Naive thymus-derived CD8-positive, alpha-beta T cell (primary cell): Measurements from ENCODE around the gene CD7. TPM values are rescaled to one million over a fixed set of nuclear protein-coding genes. Genes with fewer than 3 reads are reported as not detected.

Experiments used
- ATAC-seq, 2 donors: fragments of 150-1000 bp; cut with Tn5 transposase in 1 of 2; sonication (Bioruptor Pico), chemical (Tn5 transposase) in 1 of 2; 1 replicate in 1 of 2; 2 replicates in 1 of 2; pipeline ENCODE4 v1.10.0; 2021; ENCODE audit warnings: mild to moderate bottlenecking in 2 of 2, moderate library complexity in 2 of 2
- POLR2A ChIA-PET: fragments of 350-600 bp; sonication (Branson Sonifier 250); formaldehyde crosslinking; loops from one replicate; lab custom pipeline; 2021; ENCODE audit warnings: antibody characterized with exemption; lab: Charles Lee
- DNase-seq, 10 donors: peaks; one replicate each; pipeline versions ENCODE4 v3.0.0 to v3.0.0-alpha.2; 2020 to 2022
- H3K27ac Mint-ChIP-seq, 10 donors: one replicate each; pipeline ENCODE4 v1.8.0; 2020 to 2022; ENCODE audit warnings: mild to moderate bottlenecking in 10 of 10, mixed read lengths in 10 of 10, moderate library complexity in 4 of 10, inconsistent platforms in 1 of 10
- H3K27me3 Mint-ChIP-seq, 5 donors: one replicate each; pipeline ENCODE4 v1.8.0; 2021 to 2022; ENCODE audit warnings: mixed read lengths in 5 of 5
- H3K36me3 Mint-ChIP-seq, 3 donors: one replicate each; pipeline ENCODE4 v1.8.0; 2020 to 2022; ENCODE audit warnings: mixed read lengths in 3 of 3, mild to moderate bottlenecking in 2 of 3, inconsistent platforms in 1 of 3
- H3K4me1 Mint-ChIP-seq, 4 donors: one replicate each; pipeline ENCODE4 v1.8.0; 2021 to 2022; ENCODE audit warnings: mixed read lengths in 4 of 4
- H3K4me3 Mint-ChIP-seq, 10 donors: one replicate each; pipeline ENCODE4 v1.8.0; 2020 to 2022; ENCODE audit warnings: mild to moderate bottlenecking in 10 of 10, mixed read lengths in 10 of 10, moderate library complexity in 6 of 10, inconsistent platforms in 1 of 10
- H3K9me3 Mint-ChIP-seq, 9 donors: one replicate each; pipeline ENCODE4 v1.8.0; 2020 to 2022; ENCODE audit warnings: mixed read lengths in 9 of 9, mild to moderate bottlenecking in 3 of 9, inconsistent platforms in 1 of 9, moderate library complexity in 1 of 9
- polyA plus RNA-seq, 3 donors: library from polyadenylated mRNA; unstranded; fragments of 300-500 nt; fragmentation: Illumina TruSeq; gene quantifications; one replicate each; pipeline ENCODE4 v1.2.3, GENCODE V29; 2021
- total RNA-seq, 8 experiments: library from RNA in 2 of 8; stranded (reverse) in 2 of 8; gene quantifications; one replicate each; pipeline ENCODE4 v1.2.3 and lab custom pipeline; 2021 to 2026

The CD7 gene
- total and polyA plus RNA-seq, 5 experiments from 2014 or later: 66.9 to 233 (median 166) TPM

DNA sequence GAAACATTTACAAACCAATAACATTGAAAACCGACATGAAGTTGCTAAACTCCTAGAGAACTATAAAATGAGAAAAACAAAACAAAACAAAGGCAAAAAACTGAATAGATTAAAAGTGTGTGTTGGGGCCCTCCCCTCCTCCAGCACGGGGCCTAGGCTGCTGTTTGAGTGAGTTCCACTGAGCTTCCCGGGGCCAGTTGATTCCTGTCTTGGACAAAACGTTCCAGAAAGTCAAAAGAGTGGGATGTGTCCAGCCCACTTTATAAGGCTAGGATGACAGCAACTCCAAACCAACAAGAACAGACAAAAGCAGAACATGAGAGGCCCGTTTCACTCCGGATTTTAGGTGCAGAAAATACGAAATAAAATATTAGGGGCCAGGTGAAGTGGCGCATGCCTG is 32.3 kb downstream of the CD7 start:
- no peaks in the 10 kb centered on the region for H3K27me3 Mint-ChIP-seq
- H3K27ac Mint-ChIP-seq: no peak overlapping the region
- no peak for DNase-seq
- POLR2A ChIA-PET: interaction anchor here (0.7 kb wide), 1 partner anchor 11 kb away, joined by 3 read pairs; the partner anchor contains the start of gene CSNK1D
- H3K4me3 Mint-ChIP-seq: no peak overlapping the region
- H3K4me1 Mint-ChIP-seq: peaks cover 10 to 18% (median 14%) of the 10 kb centered on the region in 4 donors
- H3K9me3 Mint-ChIP-seq: no peaks in the 10 kb centered on the region
- ATAC-seq: no peak
- no peaks in the 10 kb centered on the region for H3K36me3 Mint-ChIP-seq

GRCh38 chr17:82283208-82283749 is 34.1 kb downstream of the CD7 start:
- ATAC-seq (no peak), DNase-seq (no peak)
- Mint-ChIP-seq H3K27ac (peak overlapping the region in 2 of 10 donors; percentile 15 to 68), H3K36me3 (no peaks in the 10 kb centered on the region), H3K4me3 (no peak overlapping the region), H3K4me1 (peaks cover 10 to 18% (median 15%) of the 10 kb centered on the region in 4 donors), H3K9me3 (no peaks in the 10 kb centered on the region), H3K27me3 (no peaks in the 10 kb centered on the region)
- POLR2A ChIA-PET: interaction anchor here (0.6 to 2.2 kb wide), 5 partner anchors 9 to 227 kb away, joined by 3 to 13 read pairs (median 8); partner anchors contain the start of gene CSNK1D

GRCh38 chr17:82282239-82283207 is 34.9 kb downstream of the CD7 start:
- H3K27ac Mint-ChIP-seq: no peak overlapping the region
- DNase-seq: no peak
- H3K4me1 Mint-ChIP-seq: peaks cover 7 to 21% (median 12%) of the 10 kb centered on the region in 4 donors
- H3K9me3 Mint-ChIP-seq: no peaks in the 10 kb centered on the region
- no peak for ATAC-seq
- no peaks in the 10 kb centered on the region for H3K36me3 Mint-ChIP-seq
- H3K27me3 Mint-ChIP-seq: no peaks in the 10 kb centered on the region
- H3K4me3 Mint-ChIP-seq: no peak overlapping the region
- POLR2A ChIA-PET: interaction anchor here (1.7 to 2.2 kb wide), 4 partner anchors 9 to 15 kb away, joined by 7 to 13 read pairs (median 10); partner anchors contain the start of gene CSNK1D

- no peak for ATAC-seq
- Mint-ChIP-seq H3K4me3 (peak overlapping the region in 2 of 10 donors; percentile 29 to 42), H3K27me3 (no peaks in the 10 kb centered on the region), H3K36me3 (no peaks in the 10 kb centered on the region), H3K4me1 (peaks cover 7 to 21% (median 12%) of the 10 kb centered on the region in 4 donors), H3K27ac (peak overlapping the region in 3 of 10 donors; percentile 1 to 46 (median 16)), H3K9me3 (no peaks in the 10 kb centered on the region)
- POLR2A ChIA-PET: interaction anchor here (1.6 to 1.7 kb wide), 2 partner anchors 11 to 16 kb away, joined by 6 to 7 read pairs; no protein-coding TSS in a partner anchor
- no peak for DNase-seq
Measured at GRCh38 chr17:82281502-82282238, 35.7 kb downstream of the CD7 start.

GRCh38 chr17:82281076-82281475 is 36.3 kb downstream of the CD7 start:
- Mint-ChIP-seq H3K36me3 (no peaks in the 10 kb centered on the region), H3K4me3 (peak overlapping the region in 1 of 10 donors; percentile 26), H3K27ac (peak overlapping the region in 2 of 10 donors; percentile 16 to 46), H3K4me1 (peaks cover 7 to 21% (median 12%) of the 10 kb centered on the region in 4 donors), H3K27me3 (no peaks in the 10 kb centered on the region), H3K9me3 (no peaks in the 10 kb centered on the region)
- POLR2A ChIA-PET: interaction anchor here (0.7 to 1.7 kb wide), 3 partner anchors 10 to 16 kb away, joined by 3 to 7 read pairs (median 6); no protein-coding TSS in a partner anchor
- ATAC-seq (no peak), DNase-seq (no peak)

DNA sequence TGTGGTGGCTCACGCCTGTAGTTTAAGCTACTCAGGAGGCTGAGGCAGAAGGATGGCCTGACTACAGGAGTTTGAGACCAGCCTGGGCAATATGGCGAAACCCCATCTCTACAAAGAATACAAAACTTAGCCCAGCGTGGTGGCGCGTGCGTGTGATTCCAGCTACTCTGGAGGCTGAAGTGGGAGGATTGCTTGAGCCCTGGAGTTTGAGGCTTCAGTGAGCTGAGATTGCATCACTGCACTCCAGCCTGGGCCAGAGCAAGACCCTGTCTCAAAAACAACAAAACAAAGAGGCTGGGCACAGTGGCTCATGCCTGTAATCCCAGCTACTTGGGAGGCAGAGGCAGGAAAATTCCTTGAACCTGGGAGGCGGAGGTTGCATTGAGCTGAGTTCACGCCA is 36.9 kb downstream of the CD7 start:
- no peak for DNase-seq
- no peaks in the 10 kb centered on the region for H3K9me3 Mint-ChIP-seq
- ATAC-seq: no peak
- no peaks in the 10 kb centered on the region for H3K36me3 Mint-ChIP-seq
- H3K27me3 Mint-ChIP-seq: no peaks in the 10 kb centered on the region
- H3K4me1 Mint-ChIP-seq: peaks cover 7 to 21% (median 12%) of the 10 kb centered on the region in 4 donors
- H3K4me3 Mint-ChIP-seq: no peak overlapping the region
- POLR2A ChIA-PET: interaction anchor here (0.5 to 1.7 kb wide), 5 partner anchors 9 to 46 kb away, joined by 3 to 7 read pairs (median 4); no protein-coding TSS in a partner anchor
- H3K27ac Mint-ChIP-seq: peak overlapping the region in 1 of 10 donors; percentile 7

DNA sequence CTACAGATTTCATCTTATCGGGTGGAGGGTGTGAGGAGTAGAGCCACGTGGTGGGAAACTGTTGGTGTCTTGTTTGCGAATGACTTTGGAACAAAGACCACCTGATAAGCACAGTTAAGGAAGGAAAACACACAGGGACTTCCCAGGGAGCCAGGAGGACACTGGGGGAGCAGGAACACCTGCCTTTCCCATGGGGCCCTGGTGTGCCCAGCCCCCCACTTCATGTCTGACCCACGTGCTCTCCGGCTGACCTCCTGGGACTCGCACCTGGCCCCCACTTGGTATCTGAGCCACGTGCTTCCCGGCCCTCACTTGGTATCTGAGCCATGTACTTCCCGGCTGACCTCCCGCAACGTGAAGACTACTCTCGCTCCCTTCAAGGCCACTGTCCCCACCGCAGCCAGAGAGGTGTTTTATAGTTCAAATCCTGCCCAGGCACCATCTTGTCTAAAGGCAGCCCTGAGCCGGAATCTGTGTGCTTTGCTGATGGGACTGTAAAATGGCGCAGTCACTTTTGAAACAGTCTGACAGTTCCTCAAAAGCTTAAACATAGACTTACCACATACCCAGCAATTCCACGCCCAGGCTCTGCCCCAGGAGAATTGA is 38.5 kb downstream of the CD7 start:
- Mint-ChIP-seq H3K4me3 (no peak overlapping the region), H3K27ac (peak overlapping the region in 1 of 10 donors; percentile 81), H3K9me3 (no peaks in the 10 kb centered on the region), H3K4me1 (peaks cover 7 to 27% (median 17%) of the 10 kb centered on the region in 4 donors), H3K36me3 (no peaks in the 10 kb centered on the region), H3K27me3 (no peaks in the 10 kb centered on the region)
- POLR2A ChIA-PET: no interaction called here
- ATAC-seq (no peak), DNase-seq (no peak)

DNA sequence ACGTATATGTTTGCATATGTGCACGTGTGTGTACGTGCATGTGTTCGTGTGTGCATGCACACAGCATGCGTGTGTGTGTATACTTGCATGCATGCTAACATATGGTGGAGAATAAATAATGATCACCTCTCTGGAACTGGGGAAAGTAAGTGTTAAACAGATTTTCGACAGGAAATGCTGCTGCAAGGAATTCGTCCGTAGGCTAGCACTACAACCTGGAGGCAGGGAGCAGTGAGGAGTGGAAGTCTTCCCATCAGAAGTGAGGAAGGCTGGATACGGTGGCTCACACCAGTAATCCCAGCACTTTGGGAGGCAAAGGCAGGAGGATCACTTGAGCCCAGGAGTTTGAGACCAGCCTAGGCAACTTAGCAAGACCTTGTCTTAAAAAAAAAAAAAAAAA is 39.1 kb downstream of the CD7 start:
- no peaks in the 10 kb centered on the region for H3K9me3 Mint-ChIP-seq
- no peak overlapping the region for H3K27ac Mint-ChIP-seq
- H3K36me3 Mint-ChIP-seq: peaks cover 0 to 2% (median 0%) of the 10 kb centered on the region in 3 donors
- no peaks in the 10 kb centered on the region for H3K27me3 Mint-ChIP-seq
- peaks cover 5 to 27% (median 17%) of the 10 kb centered on the region in 4 donors for H3K4me1 Mint-ChIP-seq
- ATAC-seq (no peak), DNase-seq (no peak)
- no peak overlapping the region for H3K4me3 Mint-ChIP-seq
- POLR2A ChIA-PET: no interaction called here

DNA sequence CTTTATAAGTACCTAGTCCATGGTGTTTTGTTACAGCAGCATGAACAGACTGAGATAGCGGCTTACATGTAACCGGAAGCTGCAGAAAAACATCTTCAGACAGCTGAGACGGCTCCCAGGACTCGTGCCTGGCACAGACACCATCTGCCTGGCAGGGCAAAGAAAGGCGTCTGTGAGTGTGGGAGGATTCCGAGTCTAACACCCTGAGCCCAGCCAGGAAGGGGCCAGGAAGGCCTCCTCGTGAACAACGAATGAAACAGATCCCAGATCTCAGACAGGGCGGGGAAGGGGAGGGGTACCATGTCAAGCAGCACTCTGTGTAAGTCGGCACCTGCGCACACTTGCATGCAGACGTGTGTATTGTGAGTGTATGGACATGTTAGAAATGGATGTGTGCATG is 39.6 kb downstream of the CD7 start:
- Mint-ChIP-seq H3K27me3 (no peaks in the 10 kb centered on the region), H3K9me3 (no peaks in the 10 kb centered on the region), H3K36me3 (peaks cover 0 to 2% (median 0%) of the 10 kb centered on the region in 3 donors), H3K4me3 (no peak overlapping the region), H3K4me1 (peaks cover 5 to 27% (median 17%) of the 10 kb centered on the region in 4 donors), H3K27ac (peak overlapping the region in 1 of 10 donors; percentile 79)
- POLR2A ChIA-PET: interaction anchor here (0.6 kb wide), 1 partner anchor 29 kb away, joined by 4 read pairs; no protein-coding TSS in a partner anchor
- ATAC-seq (no peak), DNase-seq (no peak)

DNA sequence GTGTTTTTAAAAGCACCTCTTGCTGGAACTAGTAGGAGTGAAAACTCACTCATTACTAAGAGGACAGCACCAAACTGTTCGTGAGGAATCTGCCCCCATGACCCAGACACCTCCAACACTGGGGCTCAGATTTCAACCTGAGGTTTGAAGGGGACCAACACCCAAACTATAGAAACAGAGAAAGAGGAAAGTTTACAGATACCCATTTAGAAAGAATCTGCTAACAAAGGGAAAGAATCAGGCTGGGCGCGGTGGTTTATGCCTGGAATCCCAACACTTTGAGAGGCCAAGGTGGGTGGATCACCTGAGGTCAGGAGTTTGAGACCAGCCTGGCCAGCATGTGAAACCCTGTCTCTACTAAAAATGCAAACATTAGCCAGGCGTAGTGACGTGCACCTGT is 40.5 kb downstream of the CD7 start:
- no peak for DNase-seq
- peaks cover 9 to 31% (median 24%) of the 10 kb centered on the region in 4 donors for H3K4me1 Mint-ChIP-seq
- no peaks in the 10 kb centered on the region for H3K27me3 Mint-ChIP-seq
- H3K4me3 Mint-ChIP-seq: no peak overlapping the region
- H3K9me3 Mint-ChIP-seq: no peaks in the 10 kb centered on the region
- peak overlapping the region in 1 of 10 donors; percentile 66 for H3K27ac Mint-ChIP-seq
- ATAC-seq: no peak
- POLR2A ChIA-PET: no interaction called here
- peaks cover 2 to 8% (median 5%) of the 10 kb centered on the region in 3 donors for H3K36me3 Mint-ChIP-seq

DNA sequence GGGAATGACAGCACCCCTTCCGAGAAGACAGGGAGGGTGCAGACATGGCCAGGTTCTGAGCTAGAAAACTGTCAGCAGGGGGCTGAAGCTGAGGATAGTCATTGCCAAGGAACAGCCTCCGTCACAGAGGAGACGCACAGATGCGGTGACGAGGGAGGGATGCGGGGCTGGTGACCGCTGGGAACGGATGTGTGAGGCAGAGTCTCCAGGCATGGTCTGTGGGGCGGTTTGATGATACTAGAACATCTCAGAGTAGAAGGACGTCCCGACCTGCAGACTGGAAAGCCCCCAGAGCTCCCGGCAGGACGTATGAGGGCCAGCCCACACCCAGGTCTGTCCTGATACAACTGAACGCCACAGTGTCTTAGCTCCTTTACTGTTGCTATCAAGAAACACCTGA is 42.1 kb downstream of the CD7 start:
- Mint-ChIP-seq H3K4me1 (peaks cover 12 to 34% (median 27%) of the 10 kb centered on the region in 4 donors), H3K4me3 (peak overlapping the region in 5 of 10 donors; percentile 20 to 52 (median 30)), H3K36me3 (peaks cover 5 to 22% (median 5%) of the 10 kb centered on the region in 3 donors), H3K9me3 (no peaks in the 10 kb centered on the region), H3K27ac (peak overlapping the region in 1 of 10 donors; percentile 75), H3K27me3 (no peaks in the 10 kb centered on the region)
- ATAC-seq: no peak
- DNase-seq: no peak
- POLR2A ChIA-PET: interaction anchor here (1.3 to 6.7 kb wide), 3 partner anchors 17 to 23 kb away, joined by 9 to 50 read pairs (median 38); no protein-coding TSS in a partner anchor
